HEK293 (cell line): Measurements from ENCODE around the gene NAA16.

ENCODE experiments used
- ELK4 ChIP-seq: IDR thresholded peaks from 2 replicates; pipeline ENCODE4 v1.6.1; 2011; ENCODE audit warnings: mild to moderate bottlenecking, low read depth, low read length, borderline replicate concordance
- GFI1B ChIP-seq: fragments of 450-650 bp; formaldehyde crosslinking; IDR thresholded peaks from 2 replicates; pipeline ENCODE4 v1.5.1; 2016; ENCODE audit warnings: missing biosample characterization, missing genetic modification characterization
- GLI2 ChIP-seq: fragments of 450-650 bp; formaldehyde crosslinking; IDR thresholded peaks from 2 replicates; pipeline ENCODE4; 2017; ENCODE audit warnings: missing biosample characterization, missing genetic modification characterization, low read depth, borderline replicate concordance
- GLI4 ChIP-seq: fragments of 450-650 bp; formaldehyde crosslinking; IDR thresholded peaks from 2 replicates; pipeline ENCODE4 v1.5.1; 2016; ENCODE audit warnings: missing biosample characterization, missing genetic modification characterization
- HOXC10 ChIP-seq: sonication (generic); formaldehyde crosslinking; IDR thresholded peaks from 2 replicates; pipeline ENCODE4 v1.8.1; 2023; ENCODE audit warnings: mild to moderate bottlenecking, missing genetic modification reagents
- MYNN ChIP-seq: fragments of 450-650 bp; formaldehyde crosslinking; IDR thresholded peaks from 2 replicates; pipeline ENCODE4 v1.5.1; 2016; ENCODE audit warnings: missing biosample characterization, missing genetic modification characterization, borderline replicate concordance
- OSR2 ChIP-seq: fragments of 450-650 bp; formaldehyde crosslinking; IDR thresholded peaks from 2 replicates; pipeline ENCODE4 v1.5.1; 2016; ENCODE audit warnings: missing biosample characterization, missing genetic modification characterization
- SP2 ChIP-seq: fragments of 450-650 bp; formaldehyde crosslinking; IDR thresholded peaks from 2 replicates; pipeline ENCODE4 v1.5.1; 2016; ENCODE audit warnings: missing biosample characterization, missing genetic modification characterization
- ZBTB1 ChIP-seq: fragments of 450-650 bp; formaldehyde crosslinking; IDR thresholded peaks from 2 replicates; pipeline ENCODE4 v1.5.1; 2016; ENCODE audit warnings: missing biosample characterization, missing genetic modification characterization
- ZBTB8A ChIP-seq: fragments of 450-650 bp; formaldehyde crosslinking; IDR thresholded peaks from 2 replicates; pipeline ENCODE4 v1.5.1; 2016; ENCODE audit warnings: missing biosample characterization, missing genetic modification characterization
- ZNF10 ChIP-seq: fragments of 450-650 bp; formaldehyde crosslinking; IDR thresholded peaks from 2 replicates; pipeline ENCODE4 v1.5.1; 2017; ENCODE audit warnings: missing biosample characterization, missing genetic modification characterization
- ZNF155 ChIP-seq: fragments of 450-650 bp; formaldehyde crosslinking; IDR thresholded peaks from 2 replicates; pipeline ENCODE4 v1.5.1; 2016; ENCODE audit warnings: missing biosample characterization, missing genetic modification characterization
- ZNF239 ChIP-seq: fragments of 450-650 bp; formaldehyde crosslinking; IDR thresholded peaks from 2 replicates; pipeline ENCODE4 v1.5.1; 2016; ENCODE audit warnings: missing biosample characterization, missing genetic modification characterization
- ZNF24 ChIP-seq: fragments of 450-650 bp; formaldehyde crosslinking; IDR thresholded peaks from 2 replicates; pipeline ENCODE4 v1.5.1; 2016; ENCODE audit warnings: missing biosample characterization, missing genetic modification characterization
- ZNF341 ChIP-seq: fragments of 450-650 bp; formaldehyde crosslinking; IDR thresholded peaks from 2 replicates; pipeline ENCODE4; 2016; ENCODE audit warnings: low read depth, missing biosample characterization, missing genetic modification characterization
- ZNF426 ChIP-seq: fragments of 450-650 bp; formaldehyde crosslinking; IDR thresholded peaks from 2 replicates; pipeline ENCODE4 v1.5.1; 2017; ENCODE audit warnings: missing biosample characterization, missing genetic modification characterization, mild to moderate bottlenecking, inconsistent platforms, moderate library complexity
- ZNF488 ChIP-seq: fragments of 450-650 bp; formaldehyde crosslinking; IDR thresholded peaks from 2 replicates; pipeline ENCODE4 v1.5.1; 2016; ENCODE audit warnings: missing biosample characterization, missing genetic modification characterization
- ZNF571 ChIP-seq: fragments of 450-650 bp; formaldehyde crosslinking; IDR thresholded peaks from 2 replicates; pipeline ENCODE4 v1.5.0; 2017; ENCODE audit warnings: missing biosample characterization, missing genetic modification characterization
- ZNF585B ChIP-seq: fragments of 450-650 bp; formaldehyde crosslinking; IDR thresholded peaks from 2 replicates; pipeline ENCODE4 v1.5.1; 2016; ENCODE audit warnings: missing biosample characterization, missing genetic modification characterization
- ZNF596 ChIP-seq: fragments of 450-650 bp; IDR thresholded peaks from 2 replicates; pipeline ENCODE4 v1.5.0; 2018; ENCODE audit warnings: missing biosample characterization, mild to moderate bottlenecking, missing genetic modification characterization, moderate library complexity
- ZNF701 ChIP-seq: fragments of 450-650 bp; formaldehyde crosslinking; IDR thresholded peaks from 2 replicates; pipeline ENCODE4 v1.5.1; 2016; ENCODE audit warnings: missing biosample characterization, missing genetic modification characterization
- ZNF792 ChIP-seq: fragments of 450-650 bp; formaldehyde crosslinking; IDR thresholded peaks from 2 replicates; pipeline ENCODE4 v1.5.1; 2016; ENCODE audit warnings: missing biosample characterization, missing genetic modification characterization
- ZNF837 ChIP-seq: fragments of 450-650 bp; formaldehyde crosslinking; IDR thresholded peaks from 2 replicates; pipeline ENCODE4 v1.5.1; 2016; ENCODE audit warnings: missing biosample characterization, missing genetic modification characterization
- ZSCAN16 ChIP-seq: fragments of 450-650 bp; formaldehyde crosslinking; IDR thresholded peaks from 2 replicates; pipeline ENCODE4 v1.5.1; 2016; ENCODE audit warnings: missing biosample characterization, missing genetic modification characterization
- ZSCAN23 ChIP-seq: fragments of 450-650 bp; formaldehyde crosslinking; IDR thresholded peaks from 2 replicates; pipeline ENCODE4 v1.5.1; 2016; ENCODE audit warnings: missing biosample characterization, missing genetic modification characterization
- TF ChIP-seq, protein P1 (sequence below): fragments of 450-650 bp; formaldehyde crosslinking; IDR thresholded peaks from 2 replicates; pipeline ENCODE4 v1.5.1; 2016; ENCODE audit warnings: missing biosample characterization, missing genetic modification characterization
- TF ChIP-seq, protein P2 (sequence below): fragments of 450-650 bp; formaldehyde crosslinking; IDR thresholded peaks from 2 replicates; pipeline ENCODE4; 2016; ENCODE audit warnings: missing biosample characterization, missing genetic modification characterization
- TF ChIP-seq, protein P3 (sequence below): fragments of 450-650 bp; formaldehyde crosslinking; IDR thresholded peaks from 2 replicates; pipeline ENCODE4 v1.5.1; 2017; ENCODE audit warnings: missing biosample characterization, missing genetic modification characterization
- TF ChIP-seq, protein P4 (sequence below): fragments of 450-650 bp; formaldehyde crosslinking; IDR thresholded peaks from 2 replicates; pipeline ENCODE4 v1.5.1; 2016; ENCODE audit warnings: missing biosample characterization, missing genetic modification characterization
- TF ChIP-seq, protein P5 (sequence below): fragments of 450-650 bp; formaldehyde crosslinking; IDR thresholded peaks from 2 replicates; pipeline ENCODE4 v1.5.1; 2016; ENCODE audit warnings: missing biosample characterization, missing genetic modification characterization

NAA16 gene

GRCh38 chr13:41352935-41353840 lies 42.1 kb downstream of the NAA16 start (continued):
- TF ChIP-seq, protein P1, sequence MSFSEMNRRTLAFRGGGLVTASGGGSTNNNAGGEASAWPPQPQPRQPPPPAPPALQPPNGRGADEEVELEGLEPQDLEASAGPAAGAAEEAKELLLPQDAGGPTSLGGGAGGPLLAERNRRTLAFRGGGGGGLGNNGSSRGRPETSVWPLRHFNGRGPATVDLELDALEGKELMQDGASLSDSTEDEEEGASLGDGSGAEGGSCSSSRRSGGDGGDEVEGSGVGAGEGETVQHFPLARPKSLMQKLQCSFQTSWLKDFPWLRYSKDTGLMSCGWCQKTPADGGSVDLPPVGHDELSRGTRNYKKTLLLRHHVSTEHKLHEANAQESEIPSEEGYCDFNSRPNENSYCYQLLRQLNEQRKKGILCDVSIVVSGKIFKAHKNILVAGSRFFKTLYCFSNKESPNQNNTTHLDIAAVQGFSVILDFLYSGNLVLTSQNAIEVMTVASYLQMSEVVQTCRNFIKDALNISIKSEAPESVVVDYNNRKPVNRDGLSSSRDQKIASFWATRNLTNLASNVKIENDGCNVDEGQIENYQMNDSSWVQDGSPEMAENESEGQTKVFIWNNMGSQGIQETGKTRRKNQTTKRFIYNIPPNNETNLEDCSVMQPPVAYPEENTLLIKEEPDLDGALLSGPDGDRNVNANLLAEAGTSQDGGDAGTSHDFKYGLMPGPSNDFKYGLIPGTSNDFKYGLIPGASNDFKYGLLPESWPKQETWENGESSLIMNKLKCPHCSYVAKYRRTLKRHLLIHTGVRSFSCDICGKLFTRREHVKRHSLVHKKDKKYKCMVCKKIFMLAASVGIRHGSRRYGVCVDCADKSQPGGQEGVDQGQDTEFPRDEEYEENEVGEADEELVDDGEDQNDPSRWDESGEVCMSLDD (tag by site-specific recombination), result no peak
- TF ChIP-seq, protein P2, sequence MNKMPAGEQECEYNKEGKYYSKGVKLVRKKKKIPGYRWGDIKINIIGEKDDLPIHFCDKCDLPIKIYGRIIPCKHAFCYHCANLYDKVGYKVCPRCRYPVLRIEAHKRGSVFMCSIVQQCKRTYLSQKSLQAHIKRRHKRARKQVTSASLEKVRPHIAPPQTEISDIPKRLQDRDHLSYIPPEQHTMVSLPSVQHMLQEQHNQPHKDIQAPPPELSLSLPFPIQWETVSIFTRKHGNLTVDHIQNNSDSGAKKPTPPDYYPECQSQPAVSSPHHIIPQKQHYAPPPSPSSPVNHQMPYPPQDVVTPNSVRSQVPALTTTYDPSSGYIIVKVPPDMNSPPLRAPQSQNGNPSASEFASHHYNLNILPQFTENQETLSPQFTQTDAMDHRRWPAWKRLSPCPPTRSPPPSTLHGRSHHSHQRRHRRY (tag by site-specific recombination), result no peak
- 0 out of 2 replicates have a peak, but pooled peaks have one; percentile 35 for TF ChIP-seq GFI1B (tag by site-specific recombination)
- peak; percentile 50; the same call in 1 of the 2 replicates for TF ChIP-seq ZNF24 (tag by site-specific recombination)
- TF ChIP-seq ZNF10 (tag by site-specific recombination), result no peak
- TF ChIP-seq ZNF596 (tag by site-specific recombination), result no peak
- TF ChIP-seq, protein P3, sequence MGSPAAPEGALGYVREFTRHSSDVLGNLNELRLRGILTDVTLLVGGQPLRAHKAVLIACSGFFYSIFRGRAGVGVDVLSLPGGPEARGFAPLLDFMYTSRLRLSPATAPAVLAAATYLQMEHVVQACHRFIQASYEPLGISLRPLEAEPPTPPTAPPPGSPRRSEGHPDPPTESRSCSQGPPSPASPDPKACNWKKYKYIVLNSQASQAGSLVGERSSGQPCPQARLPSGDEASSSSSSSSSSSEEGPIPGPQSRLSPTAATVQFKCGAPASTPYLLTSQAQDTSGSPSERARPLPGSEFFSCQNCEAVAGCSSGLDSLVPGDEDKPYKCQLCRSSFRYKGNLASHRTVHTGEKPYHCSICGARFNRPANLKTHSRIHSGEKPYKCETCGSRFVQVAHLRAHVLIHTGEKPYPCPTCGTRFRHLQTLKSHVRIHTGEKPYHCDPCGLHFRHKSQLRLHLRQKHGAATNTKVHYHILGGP (tag by site-specific recombination), result no peak
- no peak for TF ChIP-seq ZNF426 (tag by site-specific recombination)
- no peak for TF ChIP-seq ZNF837 (tag by site-specific recombination)
- TF ChIP-seq GLI2 (tag by site-specific recombination), result no peak
- TF ChIP-seq, protein P4, sequence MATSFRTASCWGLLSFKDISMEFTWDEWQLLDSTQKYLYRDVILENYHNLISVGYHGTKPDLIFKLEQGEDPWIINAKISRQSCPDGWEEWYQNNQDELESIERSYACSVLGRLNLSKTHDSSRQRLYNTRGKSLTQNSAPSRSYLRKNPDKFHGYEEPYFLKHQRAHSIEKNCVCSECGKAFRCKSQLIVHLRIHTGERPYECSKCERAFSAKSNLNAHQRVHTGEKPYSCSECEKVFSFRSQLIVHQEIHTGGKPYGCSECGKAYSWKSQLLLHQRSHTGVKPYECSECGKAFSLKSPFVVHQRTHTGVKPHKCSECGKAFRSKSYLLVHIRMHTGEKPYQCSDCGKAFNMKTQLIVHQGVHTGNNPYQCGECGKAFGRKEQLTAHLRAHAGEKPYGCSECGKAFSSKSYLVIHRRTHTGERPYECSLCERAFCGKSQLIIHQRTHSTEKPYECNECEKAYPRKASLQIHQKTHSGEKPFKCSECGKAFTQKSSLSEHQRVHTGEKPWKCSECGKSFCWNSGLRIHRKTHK (tag by site-specific recombination), result no peak
- TF ChIP-seq ZNF701, result no peak
- TF ChIP-seq ZSCAN23, result no peak
- peak; percentile 90 for TF ChIP-seq OSR2 (tag by site-specific recombination)
- TF ChIP-seq ZNF488 (tag by site-specific recombination), result no peak
- peak; percentile 57; the same call in 1 of the 2 replicates for TF ChIP-seq ZNF341 (tag by site-specific recombination)
- TF ChIP-seq ZSCAN16, result no peak
- TF ChIP-seq ZNF571 (tag by site-specific recombination), result no peak
- no peak for TF ChIP-seq MYNN (tag by site-specific recombination)
- no peak for TF ChIP-seq ZNF585B (tag by site-specific recombination)
- TF ChIP-seq ZNF792, result no peak
- peak; percentile 74; the same call in 1 of the 2 replicates for TF ChIP-seq ZBTB1 (tag by site-specific recombination)
- no peak for TF ChIP-seq GLI4 (tag by site-specific recombination)
- no peak for TF ChIP-seq ZNF155 (tag by site-specific recombination)
- TF ChIP-seq SP2 (tag by site-specific recombination), result no peak
- TF ChIP-seq ZNF239, result no peak
- no peak for TF ChIP-seq HOXC10 (CRISPR knock-in tag)
- TF ChIP-seq ELK4, result no peak
- TF ChIP-seq, protein P5, sequence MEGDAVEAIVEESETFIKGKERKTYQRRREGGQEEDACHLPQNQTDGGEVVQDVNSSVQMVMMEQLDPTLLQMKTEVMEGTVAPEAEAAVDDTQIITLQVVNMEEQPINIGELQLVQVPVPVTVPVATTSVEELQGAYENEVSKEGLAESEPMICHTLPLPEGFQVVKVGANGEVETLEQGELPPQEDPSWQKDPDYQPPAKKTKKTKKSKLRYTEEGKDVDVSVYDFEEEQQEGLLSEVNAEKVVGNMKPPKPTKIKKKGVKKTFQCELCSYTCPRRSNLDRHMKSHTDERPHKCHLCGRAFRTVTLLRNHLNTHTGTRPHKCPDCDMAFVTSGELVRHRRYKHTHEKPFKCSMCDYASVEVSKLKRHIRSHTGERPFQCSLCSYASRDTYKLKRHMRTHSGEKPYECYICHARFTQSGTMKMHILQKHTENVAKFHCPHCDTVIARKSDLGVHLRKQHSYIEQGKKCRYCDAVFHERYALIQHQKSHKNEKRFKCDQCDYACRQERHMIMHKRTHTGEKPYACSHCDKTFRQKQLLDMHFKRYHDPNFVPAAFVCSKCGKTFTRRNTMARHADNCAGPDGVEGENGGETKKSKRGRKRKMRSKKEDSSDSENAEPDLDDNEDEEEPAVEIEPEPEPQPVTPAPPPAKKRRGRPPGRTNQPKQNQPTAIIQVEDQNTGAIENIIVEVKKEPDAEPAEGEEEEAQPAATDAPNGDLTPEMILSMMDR, result no peak
- TF ChIP-seq ZBTB8A (tag by site-specific recombination), result no peak; the same call in 1 of the 2 replicates
